Measurements from ENCODE around the gene NAA15. TPM values are rescaled to one million over a fixed set of nuclear protein-coding genes. Genes with fewer than 3 reads are reported as not detected.
A peak's percentile ranks its signal among the peaks of the same experiment; 100 is the strongest.
"Not testable (repeated sequence)": the region's sequence is repeated elsewhere in the genome, so short reads cannot be mapped to it uniquely, and the experiment has no call there.

NAA15 gene
- total RNA-seq, 2 experiments from 2014 or later, result 91.2 to 95.8 TPM

GRCh38 chr4:139299536-139299935, 1.8 kb upstream of the NAA15 start:
- no peak overlapping the region for H3K27ac Mint-ChIP-seq
- DNase-seq, result no peak
- intact Hi-C loops (cut with micrococcal nuclease), result no loop called here
- peaks cover 45% of the 10 kb centered on the region for H3K4me1 Mint-ChIP-seq (ENCODE audit: low read depth)
- POLR2A ChIA-PET, result interaction anchor here (2.4 kb wide), 1 partner anchor 216 kb away, joined by 13 read pairs; no protein-coding TSS in a partner anchor
- H3K27me3 Mint-ChIP-seq, result no peaks in the 10 kb centered on the region
- H3K9me3 Mint-ChIP-seq, result no peaks in the 10 kb centered on the region
- no peak overlapping the region for H3K4me3 Mint-ChIP-seq
- peaks cover 19% of the 10 kb centered on the region for H3K36me3 Mint-ChIP-seq
- CTCF ChIA-PET, result interaction anchor here (0.6 to 2.6 kb wide), 6 partner anchors 33 to 342 kb away, joined by 3 to 12 read pairs (median 4); no protein-coding TSS in a partner anchor

GRCh38 chr4:139300431-139301112, 733 bp upstream of the NAA15 start:
- intact Hi-C loops (cut with micrococcal nuclease), result loop anchor here (1.0 to 5.0 kb wide), 9 partner anchors 34 to 852 kb away; partner anchors contain the start of genes ELF2, MAML3, NOCT and SETD7
- H3K4me1 Mint-ChIP-seq (ENCODE audit: low read depth), result peaks cover 53% of the 10 kb centered on the region
- DNase-seq, result peak; percentile 43
- peaks cover 24% of the 10 kb centered on the region for H3K36me3 Mint-ChIP-seq
- H3K27me3 Mint-ChIP-seq, result no peaks in the 10 kb centered on the region
- H3K9me3 Mint-ChIP-seq, result no peaks in the 10 kb centered on the region
- POLR2A ChIA-PET, result interaction anchor here (0.9 to 3.3 kb wide), 12 partner anchors 8 to 286 kb away, joined by 3 to 19 read pairs (median 7); partner anchors contain the start of genes ELF2, MGARP, NOCT and SETD7
- CTCF ChIA-PET, result interaction anchor here (0.5 to 2.6 kb wide), 14 partner anchors 31 to 270 kb away, joined by 3 to 12 read pairs (median 4); no protein-coding TSS in a partner anchor
- peak overlapping the region; percentile 100 for H3K4me3 Mint-ChIP-seq
- peak overlapping the region; percentile 100 for H3K27ac Mint-ChIP-seq

GRCh38 chr4:139301821-139302611, 711 bp downstream of the NAA15 start, which contains the start of gene NDUFC1:
NDUFC1 (minus strand) TSS chr4:139302477; CDS start chr4:139295798, 6,679 bp downstream.
- peak within 1 kb of the TSS; percentile 100 for H3K4me3 Mint-ChIP-seq
- intact Hi-C loops (cut with micrococcal nuclease), result loop anchor here (1.0 to 5.0 kb wide), 10 partner anchors 10 to 850 kb away; partner anchors contain the start of genes ELF2, MAML3, NOCT and SETD7
- H3K9me3 Mint-ChIP-seq, result no peaks in the 10 kb centered on the region
- H3K4me1 Mint-ChIP-seq (ENCODE audit: low read depth), result peaks cover 51% of the 10 kb centered on the region
- ChIA-PET CTCF (interaction anchor here (0.6 to 2.6 kb wide), 7 partner anchors 35 to 271 kb away, joined by 3 to 12 read pairs (median 3); no protein-coding TSS in a partner anchor), POLR2A (interaction anchor here (0.6 to 3.3 kb wide), 11 partner anchors 10 to 287 kb away, joined by 4 to 19 read pairs (median 8); partner anchors contain the start of genes ELF2, NOCT and SETD7)
- DNase-seq, result peak; percentile 81
- H3K27ac Mint-ChIP-seq, result peak within 1 kb of the TSS; percentile 100
- H3K27me3 Mint-ChIP-seq, result no peaks in the 10 kb centered on the region
- H3K36me3 Mint-ChIP-seq, result peaks cover 32% of the 10 kb centered on the region

GRCh38 chr4:139304920-139305319, 3.6 kb downstream of the NAA15 start:
- intact Hi-C loops (cut with micrococcal nuclease), result loop anchor here (5.0 kb wide), 1 partner anchor 847 kb away; the partner anchor contains the start of gene MAML3
- no peaks in the 10 kb centered on the region for H3K9me3 Mint-ChIP-seq
- H3K4me1 Mint-ChIP-seq (ENCODE audit: low read depth), result peaks cover 51% of the 10 kb centered on the region
- H3K27me3 Mint-ChIP-seq, result no peaks in the 10 kb centered on the region
- ChIA-PET CTCF (interaction anchor here (0.7 to 0.9 kb wide), 2 partner anchors 11 to 274 kb away, joined by 3 read pairs; no protein-coding TSS in a partner anchor), POLR2A (interaction anchor here (1.3 kb wide), 1 partner anchor 9 kb away, joined by 6 read pairs; no protein-coding TSS in a partner anchor)
- H3K4me3 Mint-ChIP-seq, result no peak overlapping the region
- H3K27ac Mint-ChIP-seq, result peak overlapping the region; percentile 38
- DNase-seq, result no peak
- peaks cover 37% of the 10 kb centered on the region for H3K36me3 Mint-ChIP-seq

- Mint-ChIP-seq H3K27me3 (no peaks in the 10 kb centered on the region), H3K36me3 (peaks cover 9% of the 10 kb centered on the region), H3K4me3 (no peak overlapping the region), H3K4me1 (ENCODE audit: low read depth) (peaks cover 67% of the 10 kb centered on the region), H3K27ac (no peak overlapping the region), H3K9me3 (no peaks in the 10 kb centered on the region)
- ChIA-PET POLR2A (interaction anchor here (0.5 to 1.7 kb wide), 3 partner anchors 10 to 295 kb away, joined by 3 to 5 read pairs (median 4); partner anchors contain the start of genes NAA15 and NDUFC1), CTCF (no interaction called here)
- intact Hi-C loops (cut with micrococcal nuclease), result loop anchor here (1.0 kb wide), 1 partner anchor 10 kb away; the partner anchor contains the start of gene NDUFC1
- no peak for DNase-seq
These were observed 10.6 kb downstream of the NAA15 start for GRCh38 chr4:139311909-139312308.

GRCh38 chr4:139312552-139313332, 11.4 kb downstream of the NAA15 start:
- H3K36me3 Mint-ChIP-seq, result peaks cover 8% of the 10 kb centered on the region
- H3K9me3 Mint-ChIP-seq, result no peaks in the 10 kb centered on the region
- H3K4me3 Mint-ChIP-seq, result no peak overlapping the region
- peaks cover 66% of the 10 kb centered on the region for H3K4me1 Mint-ChIP-seq (ENCODE audit: low read depth)
- no peaks in the 10 kb centered on the region for H3K27me3 Mint-ChIP-seq
- POLR2A ChIA-PET, result interaction anchor here (1.7 kb wide), 1 partner anchor 10 kb away, joined by 5 read pairs; the partner anchor contains the start of gene NDUFC1
- H3K27ac Mint-ChIP-seq, result peak overlapping the region; percentile 30
- CTCF ChIA-PET, result no interaction called here
- intact Hi-C loops (cut with micrococcal nuclease), result loop anchor here (1.0 kb wide), 1 partner anchor 10 kb away; the partner anchor contains the start of gene NDUFC1
- no peak for DNase-seq

- H3K27me3 Mint-ChIP-seq; H3K9me3 Mint-ChIP-seq; intact Hi-C loops (cut with micrococcal nuclease); CTCF ChIA-PET; POLR2A ChIA-PET; H3K36me3 Mint-ChIP-seq; DNase-seq: not testable (repeated sequence)
- peak overlapping the region; percentile 77 for H3K27ac Mint-ChIP-seq
- peak overlapping the region; percentile 37 for H3K4me3 Mint-ChIP-seq
- H3K4me1 Mint-ChIP-seq (ENCODE audit: low read depth), result peaks cover 65% of the 10 kb centered on the region
These were observed 12.1 kb downstream of the NAA15 start for GRCh38 chr4:139313414-139313813.

GRCh38 chr4:139314047-139314800, 12.9 kb downstream of the NAA15 start:
- Mint-ChIP-seq H3K4me1 (ENCODE audit: low read depth) (peaks cover 65% of the 10 kb centered on the region), H3K27ac (peak overlapping the region; percentile 77), H3K27me3 (no peaks in the 10 kb centered on the region), H3K4me3 (no peak overlapping the region), H3K9me3 (no peaks in the 10 kb centered on the region), H3K36me3 (peaks cover 6% of the 10 kb centered on the region)
- intact Hi-C loops (cut with micrococcal nuclease), result loop anchor here (2.0 kb wide), 1 partner anchor 17 kb away; no protein-coding TSS in a partner anchor
- ChIA-PET POLR2A (interaction anchor here (0.7 to 1.5 kb wide), 2 partner anchors 13 to 137 kb away, joined by 4 to 6 read pairs; partner anchors contain the start of genes ELF2 and NAA15), CTCF (no interaction called here)
- DNase-seq, result no peak

- Mint-ChIP-seq H3K9me3 (no peaks in the 10 kb centered on the region), H3K27me3 (no peaks in the 10 kb centered on the region), H3K36me3 (peaks cover 12% of the 10 kb centered on the region), H3K4me3 (no peak overlapping the region), H3K27ac (peak overlapping the region; percentile 77), H3K4me1 (ENCODE audit: low read depth) (peaks cover 72% of the 10 kb centered on the region)
- intact Hi-C loops (cut with micrococcal nuclease), result loop anchor here (2.0 kb wide), 1 partner anchor 16 kb away; no protein-coding TSS in a partner anchor
- POLR2A ChIA-PET, result interaction anchor here (0.7 to 1.5 kb wide), 2 partner anchors 14 to 138 kb away, joined by 4 to 6 read pairs; partner anchors contain the start of genes ELF2 and NAA15
- no peak for DNase-seq
- CTCF ChIA-PET, result interaction anchor here (1.0 to 1.4 kb wide), 2 partner anchors 10 to 19 kb away, joined by 3 to 5 read pairs; no protein-coding TSS in a partner anchor
These were observed 13.9 kb downstream of the NAA15 start for GRCh38 chr4:139315221-139315675.

- no peaks in the 10 kb centered on the region for H3K9me3 Mint-ChIP-seq
- intact Hi-C loops (cut with micrococcal nuclease), result no loop called here
- CTCF ChIA-PET, result no interaction called here
- H3K4me1 Mint-ChIP-seq (ENCODE audit: low read depth), result peaks cover 71% of the 10 kb centered on the region
- H3K27ac Mint-ChIP-seq, result peak overlapping the region; percentile 11
- peaks cover 14% of the 10 kb centered on the region for H3K36me3 Mint-ChIP-seq
- POLR2A ChIA-PET, result no interaction called here
- DNase-seq, result no peak
- no peaks in the 10 kb centered on the region for H3K27me3 Mint-ChIP-seq
- H3K4me3 Mint-ChIP-seq, result no peak overlapping the region
These were observed 15.4 kb downstream of the NAA15 start for GRCh38 chr4:139316733-139317132.

All from activated CD4-positive, alpha-beta memory T cell treated with anti-CD3 and anti-CD28 coated beads for 36 hours (primary cell).